WERI-Rb-1 (cell line): ENCODE results near the gene KCNMA1.
A peak's percentile ranks its signal among the peaks of the same experiment; 100 is the strongest.

Experiments used
- DNase-seq: peaks from one replicate; pipeline ENCODE4 v3.0.0-alpha.2; 2020
- H3K27ac ChIP-seq: fragments of 250-450 bp; sonication (Bioruptor Pico); 2 replicates; pipeline ENCODE4 v1.5.1; 2020; ENCODE audit warnings: mild to moderate bottlenecking, moderate library complexity
- H3K27me3 ChIP-seq: fragments of 250-450 bp; sonication (Bioruptor Pico); 2 replicates; pipeline ENCODE4 v1.5.1; 2021; ENCODE audit warnings: mild to moderate bottlenecking, low read depth, moderate library complexity; ENCODE audit not compliant: insufficient read depth, severe bottlenecking
- H3K36me3 ChIP-seq: fragments of 250-450 bp; sonication (Bioruptor Pico); 2 replicates; pipeline ENCODE4 v1.5.1; 2020; ENCODE audit warnings: mild to moderate bottlenecking, moderate library complexity
- H3K4me3 ChIP-seq: 2 replicates; pipeline ENCODE4 v1.5.1; 2011; ENCODE audit warnings: low read depth, mild to moderate bottlenecking, control low read depth, low read length
- H3K9me3 ChIP-seq: fragments of 250-450 bp; sonication (Bioruptor Pico); 2 replicates; pipeline ENCODE4 v1.5.1; 2021; ENCODE audit warnings: mild to moderate bottlenecking, moderate library complexity; ENCODE audit not compliant: severe bottlenecking
- TF ChIP-seq, protein P1 (sequence below): IDR thresholded peaks from 2 replicates; pipeline ENCODE4 v1.5.1; 2011; ENCODE audit warnings: low read depth, mild to moderate bottlenecking, control low read depth, inconsistent platforms, low read length

KCNMA1 gene

DNA sequence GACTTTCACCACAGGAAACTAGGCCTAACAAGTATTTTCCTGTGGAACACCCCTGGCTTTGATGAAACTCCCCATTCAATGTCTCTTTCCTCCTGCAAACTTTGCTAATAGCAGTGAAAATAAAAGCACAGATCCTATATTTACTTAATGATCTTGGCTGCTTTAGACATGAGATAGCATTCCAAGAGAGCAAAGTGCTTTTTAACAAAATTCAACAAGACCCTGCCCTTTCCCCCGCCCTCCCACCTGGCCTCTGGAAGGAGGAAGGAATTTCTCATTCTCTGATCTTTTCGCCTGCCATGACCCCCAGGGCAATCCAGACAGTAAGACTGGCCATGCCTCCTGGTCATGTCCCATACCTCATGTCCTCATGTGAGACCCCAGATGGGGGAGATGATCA lies 185.7 kb downstream of the KCNMA1 start:
- Histone ChIP-seq H3K36me3 (no peaks in the 10 kb centered on the region), H3K9me3 (no peaks in the 10 kb centered on the region), H3K27ac (no peak overlapping the region), H3K4me3 (no peak overlapping the region), H3K27me3 (no peaks in the 10 kb centered on the region)
- TF ChIP-seq, protein P1, sequence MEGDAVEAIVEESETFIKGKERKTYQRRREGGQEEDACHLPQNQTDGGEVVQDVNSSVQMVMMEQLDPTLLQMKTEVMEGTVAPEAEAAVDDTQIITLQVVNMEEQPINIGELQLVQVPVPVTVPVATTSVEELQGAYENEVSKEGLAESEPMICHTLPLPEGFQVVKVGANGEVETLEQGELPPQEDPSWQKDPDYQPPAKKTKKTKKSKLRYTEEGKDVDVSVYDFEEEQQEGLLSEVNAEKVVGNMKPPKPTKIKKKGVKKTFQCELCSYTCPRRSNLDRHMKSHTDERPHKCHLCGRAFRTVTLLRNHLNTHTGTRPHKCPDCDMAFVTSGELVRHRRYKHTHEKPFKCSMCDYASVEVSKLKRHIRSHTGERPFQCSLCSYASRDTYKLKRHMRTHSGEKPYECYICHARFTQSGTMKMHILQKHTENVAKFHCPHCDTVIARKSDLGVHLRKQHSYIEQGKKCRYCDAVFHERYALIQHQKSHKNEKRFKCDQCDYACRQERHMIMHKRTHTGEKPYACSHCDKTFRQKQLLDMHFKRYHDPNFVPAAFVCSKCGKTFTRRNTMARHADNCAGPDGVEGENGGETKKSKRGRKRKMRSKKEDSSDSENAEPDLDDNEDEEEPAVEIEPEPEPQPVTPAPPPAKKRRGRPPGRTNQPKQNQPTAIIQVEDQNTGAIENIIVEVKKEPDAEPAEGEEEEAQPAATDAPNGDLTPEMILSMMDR, result no peak
- no peak for DNase-seq

DNA sequence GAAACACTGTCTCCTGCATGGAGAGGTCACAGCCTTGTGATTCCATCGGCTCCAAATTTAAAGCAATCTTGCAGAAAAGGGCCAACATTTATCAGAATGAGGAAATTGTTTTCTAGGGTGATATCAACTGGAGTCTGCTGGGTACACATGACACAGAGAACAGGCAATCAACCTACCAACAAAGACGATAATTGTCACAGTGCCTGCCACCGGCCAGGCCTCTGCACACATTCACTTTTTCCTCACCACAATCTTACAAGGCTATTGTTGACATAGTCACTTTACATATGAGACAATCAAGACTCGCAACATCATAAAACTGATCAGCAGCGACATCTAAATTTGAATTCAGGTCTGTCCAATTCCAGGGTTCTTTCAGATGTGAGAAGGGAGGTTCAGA lies 189.4 kb downstream of the KCNMA1 start:
- H3K4me3 ChIP-seq, result no peak overlapping the region
- no peak for DNase-seq

DNA sequence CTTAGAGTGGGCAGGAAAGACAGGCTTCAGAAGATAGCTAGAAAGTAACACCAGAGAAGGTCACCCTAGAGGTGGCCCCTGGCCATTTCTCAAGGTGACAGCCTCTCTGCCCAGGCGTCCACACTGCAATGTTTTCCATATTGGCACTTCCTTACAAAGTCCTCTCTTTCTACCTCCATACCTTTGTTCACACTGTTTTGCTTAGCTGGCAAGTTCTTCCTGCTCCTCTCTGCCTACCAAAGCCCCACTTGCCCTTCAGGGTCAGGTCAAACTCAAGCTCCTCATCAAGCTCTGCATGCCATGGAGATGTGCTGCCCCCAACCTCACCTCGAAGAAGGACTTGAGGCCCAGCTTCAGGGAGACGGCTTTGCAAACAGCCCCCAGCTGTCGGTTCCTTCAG lies 190.9 kb downstream of the KCNMA1 start:
- H3K9me3 ChIP-seq, result no peaks in the 10 kb centered on the region
- H3K27me3 ChIP-seq, result no peaks in the 10 kb centered on the region
- no peak overlapping the region for H3K27ac ChIP-seq
- no peaks in the 10 kb centered on the region for H3K36me3 ChIP-seq
- no peak overlapping the region for H3K4me3 ChIP-seq
- TF ChIP-seq, protein P1, result no peak
- DNase-seq, result peak; percentile 27

More for the DNA sequence above, 189.4 kb downstream of the KCNMA1 start:
- TF ChIP-seq, protein P1, result no peak
- H3K27ac ChIP-seq, result no peak overlapping the region
- no peaks in the 10 kb centered on the region for H3K36me3 ChIP-seq
- H3K9me3 ChIP-seq, result no peaks in the 10 kb centered on the region
- H3K27me3 ChIP-seq, result no peaks in the 10 kb centered on the region

DNA sequence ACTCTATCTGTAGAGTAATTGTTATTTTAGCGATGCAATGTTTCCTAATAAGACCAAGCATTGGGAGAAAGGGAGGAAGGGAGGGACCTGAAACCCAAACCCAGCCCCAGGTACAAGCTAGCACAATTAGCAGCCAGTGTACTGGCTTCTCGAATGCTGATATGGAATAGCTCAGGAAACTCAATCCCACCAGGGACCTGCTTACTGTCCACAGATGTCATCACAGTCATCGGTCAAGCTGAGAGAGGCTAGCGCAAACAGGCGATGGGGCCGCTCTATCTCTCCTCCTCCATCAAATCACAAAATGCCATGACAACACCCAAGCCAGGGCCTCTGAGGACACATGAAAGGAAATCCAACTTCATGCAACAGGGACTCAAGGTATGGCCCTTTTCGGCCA lies 192.1 kb downstream of the KCNMA1 start:
- no peak for DNase-seq
- Histone ChIP-seq H3K9me3 (no peaks in the 10 kb centered on the region), H3K4me3 (no peak overlapping the region), H3K36me3 (no peaks in the 10 kb centered on the region), H3K27ac (no peak overlapping the region), H3K27me3 (no peaks in the 10 kb centered on the region)
- TF ChIP-seq, protein P1, result no peak

DNA sequence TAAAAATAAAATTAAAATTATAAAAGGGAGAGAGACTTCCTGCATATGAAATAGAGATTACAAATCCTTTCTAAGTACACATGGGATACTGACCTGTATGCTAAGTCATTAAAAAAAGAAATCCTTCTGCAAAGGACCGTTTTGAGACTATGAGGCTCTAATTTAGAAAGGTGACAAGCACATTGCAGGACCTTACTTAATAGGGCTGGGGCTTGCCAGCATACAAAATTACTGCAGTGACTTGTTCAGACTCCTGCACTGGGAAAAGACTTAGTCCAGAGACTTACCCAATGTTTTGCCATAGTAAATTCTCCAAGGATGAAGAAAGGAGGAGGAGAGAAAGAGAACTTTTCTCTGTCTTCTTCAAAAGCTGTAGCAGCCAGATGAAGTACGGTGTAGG lies 193.6 kb downstream of the KCNMA1 start:
- H3K27me3 ChIP-seq, result no peaks in the 10 kb centered on the region
- no peak overlapping the region for H3K27ac ChIP-seq
- H3K9me3 ChIP-seq, result no peaks in the 10 kb centered on the region
- no peaks in the 10 kb centered on the region for H3K36me3 ChIP-seq
- no peak overlapping the region for H3K4me3 ChIP-seq
- TF ChIP-seq, protein P1, result no peak
- no peak for DNase-seq

DNA sequence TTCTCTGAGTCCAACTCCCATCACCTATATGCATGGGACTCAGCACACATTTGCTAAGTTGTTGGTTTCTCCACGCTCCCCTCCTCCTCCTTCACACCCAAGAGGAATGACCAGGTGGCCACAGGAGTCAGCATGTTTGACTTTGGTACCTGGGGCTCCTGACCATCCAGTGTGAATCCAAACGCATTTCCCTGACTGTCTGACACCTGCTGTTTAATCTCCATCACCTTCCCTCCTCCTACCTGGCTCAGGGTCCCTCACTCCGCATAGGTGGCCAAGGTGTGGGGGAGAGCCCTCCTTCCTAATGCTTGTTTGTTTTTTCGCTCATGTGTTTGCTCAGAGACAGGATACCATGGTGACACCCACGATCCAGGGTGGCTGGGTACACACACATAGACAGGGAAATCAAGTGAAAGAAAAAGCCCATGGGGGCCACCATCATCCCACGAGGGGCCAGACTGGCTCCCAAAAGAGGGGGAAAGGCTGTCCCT lies 194.9 kb downstream of the KCNMA1 start:
- Histone ChIP-seq H3K27ac (peak overlapping the region; percentile 87; the same call in 1 of the 2 replicates), H3K9me3 (no peaks in the 10 kb centered on the region), H3K4me3 (no peak overlapping the region), H3K36me3 (no peaks in the 10 kb centered on the region), H3K27me3 (no peaks in the 10 kb centered on the region)
- DNase-seq, result no peak
- TF ChIP-seq, protein P1, result no peak
